ENCODE data around the gene CHMP2A. TPM values are rescaled to one million over a fixed set of nuclear protein-coding genes. Genes with fewer than 3 reads are reported as not detected.

The CHMP2A gene
- total RNA-seq, 1 donor from 2014 or later: 64.6 TPM

DNA sequence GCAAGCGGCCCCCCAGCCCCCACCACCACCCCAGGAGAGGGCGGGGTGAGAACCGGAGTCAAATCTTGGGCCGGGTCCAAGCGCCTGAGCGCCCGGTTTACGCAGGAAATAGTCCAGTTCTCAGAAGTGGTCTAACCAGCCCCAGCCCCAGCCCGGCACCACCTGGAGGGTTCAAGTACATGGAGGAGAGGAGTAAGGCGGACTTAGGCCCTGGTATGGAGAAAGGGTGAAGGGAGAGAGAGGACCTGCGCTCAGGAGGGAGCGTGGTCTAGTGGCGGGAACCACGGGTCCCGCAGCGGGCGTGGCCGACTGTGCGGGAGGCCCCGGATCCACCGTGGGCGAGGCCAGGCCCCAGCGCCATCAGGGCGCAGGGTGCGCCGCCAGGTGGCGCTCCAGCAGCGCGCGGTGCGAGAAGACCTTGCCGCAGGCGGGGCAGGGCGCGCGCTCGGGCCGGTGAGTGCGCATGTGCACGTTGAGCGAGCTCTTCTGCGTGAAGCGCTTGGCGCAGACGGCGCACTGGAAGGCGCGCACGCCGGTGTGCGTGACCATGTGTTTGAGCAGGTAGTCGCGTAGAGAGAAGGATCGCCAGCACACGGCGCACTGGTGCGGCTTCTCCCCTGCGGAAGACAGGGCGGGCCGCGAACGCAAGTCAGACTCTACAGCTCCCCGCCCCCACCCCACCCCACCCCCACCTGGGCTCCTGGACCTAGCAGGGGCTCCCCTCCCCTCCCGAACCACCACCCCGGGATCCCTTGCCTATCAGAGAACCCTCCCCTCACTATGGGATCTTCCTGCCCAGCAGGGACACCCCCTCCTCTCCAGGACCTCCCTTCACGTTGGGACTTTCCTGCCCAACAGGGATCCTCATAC lies 41.0 kb downstream of the CHMP2A start:
- DNase-seq (ENCODE audit: low read depth, low spot score): peak; percentile 92
- Mint-ChIP-seq H3K27ac (ENCODE audit: unreplicated experiment) (peak overlapping the region; percentile 50), H3K4me3 (peak overlapping the region; percentile 87), H3K27me3 (ENCODE audit: low read depth) (peaks cover 2% of the 10 kb centered on the region), H3K36me3 (ENCODE audit: low read depth) (peaks cover 10% of the 10 kb centered on the region), H3K4me1 (peaks cover 32% of the 10 kb centered on the region), H3K9me3 (no peaks in the 10 kb centered on the region)
- TF ChIP-seq, protein P1, sequence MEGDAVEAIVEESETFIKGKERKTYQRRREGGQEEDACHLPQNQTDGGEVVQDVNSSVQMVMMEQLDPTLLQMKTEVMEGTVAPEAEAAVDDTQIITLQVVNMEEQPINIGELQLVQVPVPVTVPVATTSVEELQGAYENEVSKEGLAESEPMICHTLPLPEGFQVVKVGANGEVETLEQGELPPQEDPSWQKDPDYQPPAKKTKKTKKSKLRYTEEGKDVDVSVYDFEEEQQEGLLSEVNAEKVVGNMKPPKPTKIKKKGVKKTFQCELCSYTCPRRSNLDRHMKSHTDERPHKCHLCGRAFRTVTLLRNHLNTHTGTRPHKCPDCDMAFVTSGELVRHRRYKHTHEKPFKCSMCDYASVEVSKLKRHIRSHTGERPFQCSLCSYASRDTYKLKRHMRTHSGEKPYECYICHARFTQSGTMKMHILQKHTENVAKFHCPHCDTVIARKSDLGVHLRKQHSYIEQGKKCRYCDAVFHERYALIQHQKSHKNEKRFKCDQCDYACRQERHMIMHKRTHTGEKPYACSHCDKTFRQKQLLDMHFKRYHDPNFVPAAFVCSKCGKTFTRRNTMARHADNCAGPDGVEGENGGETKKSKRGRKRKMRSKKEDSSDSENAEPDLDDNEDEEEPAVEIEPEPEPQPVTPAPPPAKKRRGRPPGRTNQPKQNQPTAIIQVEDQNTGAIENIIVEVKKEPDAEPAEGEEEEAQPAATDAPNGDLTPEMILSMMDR (conservative IDR thresholded peaks at IDR 0.05): peak; percentile 96

GRCh38 chr19:58513213-58513693 lies 41.7 kb downstream of the CHMP2A start:
- Mint-ChIP-seq H3K9me3 (no peaks in the 10 kb centered on the region), H3K4me1 (peaks cover 26% of the 10 kb centered on the region), H3K27me3 (ENCODE audit: low read depth) (no peaks in the 10 kb centered on the region), H3K27ac (ENCODE audit: unreplicated experiment) (no peak overlapping the region), H3K36me3 (ENCODE audit: low read depth) (peaks cover 7% of the 10 kb centered on the region), H3K4me3 (peak overlapping the region; percentile 41)
- TF ChIP-seq, protein P1 (conservative IDR thresholded peaks at IDR 0.05): no peak
- DNase-seq (ENCODE audit: low read depth, low spot score): no peak

DNA sequence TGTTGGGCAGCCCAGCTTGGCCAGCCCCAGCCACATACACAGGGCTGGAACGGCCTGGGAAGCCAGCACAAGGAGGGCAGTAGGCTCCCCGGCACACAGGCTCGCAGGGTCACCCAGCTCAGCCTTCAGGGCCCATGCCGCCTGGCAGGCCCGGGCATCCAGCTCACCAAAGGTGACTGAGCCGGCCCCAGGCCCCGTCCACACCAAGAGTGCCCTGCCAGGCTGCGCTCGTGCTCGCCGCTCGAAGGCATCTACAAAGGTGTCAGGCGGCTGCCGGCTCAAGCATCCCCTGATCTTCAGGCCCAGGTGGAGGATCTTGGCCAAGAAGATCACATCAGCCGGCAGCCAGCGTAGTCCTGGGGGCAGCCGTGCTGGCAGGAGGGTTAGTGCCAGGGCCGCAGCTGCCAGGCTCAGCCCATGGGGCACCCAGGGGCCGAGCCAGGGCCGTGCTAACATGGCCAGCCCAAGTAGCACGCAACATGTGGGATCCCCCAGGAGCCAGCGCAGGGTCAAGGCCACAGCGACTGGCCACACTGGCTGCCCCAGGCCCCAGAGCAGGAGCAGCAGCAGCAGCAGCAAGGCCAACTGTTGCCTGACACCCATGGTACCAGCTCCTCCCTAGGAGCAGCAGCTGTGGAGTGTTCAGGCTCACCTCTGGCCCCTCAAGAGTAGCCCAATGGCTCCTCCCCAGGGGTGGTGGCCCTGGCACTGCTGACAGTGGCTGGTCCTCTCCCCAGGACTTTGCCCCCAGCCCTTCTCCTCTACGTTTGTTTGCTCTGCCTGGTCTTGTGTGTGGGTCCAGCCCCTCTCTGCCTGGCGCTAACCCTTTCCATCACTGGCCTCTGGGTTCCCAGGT lies 43.3 kb downstream of the CHMP2A start, which contains the start of gene SLC27A5:
Gene SLC27A5 (minus strand): TSS at position 640 of the 856 bp plus-strand sequence. CDS start 37 bp downstream, at position 603.
- Mint-ChIP-seq H3K36me3 (ENCODE audit: low read depth) (peaks cover 17% of the 10 kb centered on the region), H3K27me3 (ENCODE audit: low read depth) (no peaks in the 10 kb centered on the region), H3K9me3 (peaks cover 9% of the 10 kb centered on the region), H3K4me1 (peaks cover 22% of the 10 kb centered on the region), H3K4me3 (peak within 1 kb of the TSS; percentile 41), H3K27ac (ENCODE audit: unreplicated experiment) (no peak within 1 kb of the TSS)
- no peak for DNase-seq (ENCODE audit: low read depth, low spot score)
- TF ChIP-seq, protein P1 (conservative IDR thresholded peaks at IDR 0.05): no peak

GRCh38 chr19:58510084-58510862 lies 44.6 kb downstream of the CHMP2A start:
- no peak overlapping the region for H3K27ac Mint-ChIP-seq (ENCODE audit: unreplicated experiment)

More at GRCh38 chr19:58510084-58510862, 44.6 kb downstream of the CHMP2A start:
- TF ChIP-seq, protein P1 (conservative IDR thresholded peaks at IDR 0.05): no peak
- no peak for DNase-seq (ENCODE audit: low read depth, low spot score)
- Mint-ChIP-seq H3K27me3 (ENCODE audit: low read depth) (no peaks in the 10 kb centered on the region), H3K4me1 (peaks cover 16% of the 10 kb centered on the region), H3K9me3 (peaks cover 9% of the 10 kb centered on the region), H3K4me3 (peak overlapping the region; percentile 31), H3K36me3 (ENCODE audit: low read depth) (peaks cover 12% of the 10 kb centered on the region)
